ENCODE results near the gene S100A6. TPM values are rescaled to one million over a fixed set of nuclear protein-coding genes. Genes with fewer than 3 reads are reported as not detected.

S100A6 gene
- total RNA-seq, 1 experiment from 2014 or later = 1,633 TPM

GRCh38 chr1:153519242-153519641 is 16.5 kb downstream of the S100A6 start:
- Histone ChIP-seq H4K20me1 (ENCODE audit: insufficient read depth) (no peaks in the 10 kb centered on the region), H3K79me2 (ENCODE audit: insufficient read depth, low read length) (no peaks in the 10 kb centered on the region), H3K9ac (ENCODE audit: low read length) (no peak overlapping the region), H3K9me3 (ENCODE audit: control insufficient read depth in 1 of 2, insufficient read depth in 1 of 2, low read depth in 1 of 2, low read length in 2 of 2) (no peaks in the 10 kb centered on the region), H3K27ac (ENCODE audit: low read depth, low read length) (no peak overlapping the region), H2AFZ (ENCODE audit: low read depth, low read length, poor library complexity, severe bottlenecking) (no peak overlapping the region), H3K4me2 (ENCODE audit: low read length) (no peak overlapping the region), H3K27me3 (ENCODE audit: insufficient read depth, low read length) (no peaks in the 10 kb centered on the region), H3K4me1 (ENCODE audit: control insufficient read depth in 1 of 2, insufficient read depth in 2 of 2, low read length in 2 of 2) (peaks cover 29 to 43% of the 10 kb centered on the region in 2 experiments), H3K9me2 (ENCODE audit: insufficient read depth) (no peaks in the 10 kb centered on the region), H3K36me3 (ENCODE audit: control insufficient read depth in 1 of 2, insufficient read depth in 2 of 2, low read length in 2 of 2) (no peaks in the 10 kb centered on the region), H3K4me3 (replicated peaks in 1 of 2; ENCODE audit: low read depth in 1 of 2, low read length in 2 of 2) (no peak overlapping the region)
- DNase-seq (ENCODE audit: low read depth, low spot score) (no peak), ATAC-seq (no peak)
- RAD21 ChIA-PET (ENCODE audit: low non-redundant PET in 1 of 2, low total read pairs in 2 of 2, uncharacterized antibody in 2 of 2, unreplicated experiment in 2 of 2) = no interaction called here
- no TSS peak for BruUV-seq (replicated peaks)
- intact Hi-C loops (cut with micrococcal nuclease) = no loop called here
- POLR2A ChIA-PET = interaction anchor here (2.3 to 4.8 kb wide), 2 partner anchors 14 to 47 kb away, joined by 5 to 51 read pairs; partner anchors contain the start of gene S100A6
- CTCF ChIA-PET = interaction anchor here (2.7 kb wide), 1 partner anchor 13 kb away, joined by 20 read pairs; no protein-coding TSS in a partner anchor
- no peak for TF ChIP-seq RAD21 (IDR thresholded peaks at IDR 0.05; ENCODE audit: low read depth)

DNA sequence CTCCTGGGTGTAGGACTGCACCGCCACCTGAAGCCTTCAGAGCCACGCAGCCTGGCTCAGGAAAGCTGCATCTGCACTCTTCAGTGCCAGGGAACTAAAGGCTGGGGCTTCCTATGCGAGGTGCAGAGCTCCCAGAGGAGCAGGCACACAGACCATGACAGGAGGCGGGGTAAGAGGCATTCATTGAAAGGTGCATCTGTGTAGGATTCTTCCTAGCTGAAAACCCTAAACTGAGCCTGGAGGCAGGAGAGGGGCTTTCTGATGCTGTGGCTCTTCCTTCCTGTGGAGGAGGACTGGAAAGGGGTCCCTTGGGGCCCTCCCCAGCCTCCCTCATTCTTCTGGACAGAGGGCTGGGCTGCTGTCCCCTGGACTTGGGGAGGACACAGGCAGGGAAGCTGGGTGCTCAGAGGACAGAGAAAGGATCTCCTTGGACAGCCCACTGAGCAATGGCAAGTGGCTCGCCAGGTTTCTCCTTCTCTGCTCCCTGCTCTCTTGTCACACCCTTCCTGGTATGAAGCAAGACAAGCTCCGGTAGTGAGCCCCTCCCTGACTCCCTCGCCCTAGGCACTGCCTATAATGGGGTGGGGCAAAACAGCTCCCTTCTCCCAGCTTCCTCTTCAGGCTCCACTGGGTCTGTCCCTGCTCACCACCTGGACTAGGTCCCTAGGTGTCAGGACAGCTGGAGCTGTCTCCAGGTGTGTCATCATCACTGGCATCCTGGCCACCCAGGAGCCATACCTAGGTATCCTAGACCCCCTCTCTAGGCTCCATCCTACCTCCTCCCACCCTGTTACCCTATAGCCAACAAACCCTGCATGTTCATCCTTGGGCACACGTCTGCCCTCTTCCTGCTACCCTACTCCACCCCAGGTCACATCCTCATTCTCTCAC is 20.0 kb downstream of the S100A6 start:
- Histone ChIP-seq H3K79me2 (ENCODE audit: insufficient read depth, low read length) (no peaks in the 10 kb centered on the region), H3K27me3 (ENCODE audit: insufficient read depth, low read length) (no peaks in the 10 kb centered on the region), H3K9ac (ENCODE audit: low read length) (peak overlapping the region; percentile 57), H3K36me3 (ENCODE audit: control insufficient read depth in 1 of 2, insufficient read depth in 2 of 2, low read length in 2 of 2) (no peaks in the 10 kb centered on the region), H2AFZ (ENCODE audit: low read depth, low read length, poor library complexity, severe bottlenecking) (no peak overlapping the region), H3K4me2 (ENCODE audit: low read length) (peak overlapping the region; percentile 72), H3K27ac (ENCODE audit: low read depth, low read length) (peak overlapping the region; percentile 73), H3K9me3 (ENCODE audit: control insufficient read depth in 1 of 2, insufficient read depth in 1 of 2, low read depth in 1 of 2, low read length in 2 of 2) (no peaks in the 10 kb centered on the region), H4K20me1 (ENCODE audit: insufficient read depth) (no peaks in the 10 kb centered on the region), H3K9me2 (ENCODE audit: insufficient read depth) (no peaks in the 10 kb centered on the region), H3K4me1 (ENCODE audit: control insufficient read depth in 1 of 2, insufficient read depth in 2 of 2, low read length in 2 of 2) (peaks cover 33 to 70% of the 10 kb centered on the region in 2 experiments), H3K4me3 (replicated peaks in 1 of 2; ENCODE audit: low read depth in 1 of 2, low read length in 2 of 2) (peak overlapping the region in 1 of 2 experiments; percentile 24; a peak in 1 of 4 replicates)
- CTCF ChIA-PET = interaction anchor here (0.8 to 1.8 kb wide), 6 partner anchors 9 to 57 kb away, joined by 3 to 10 read pairs (median 4); no protein-coding TSS in a partner anchor
- ATAC-seq (peak; percentile 85), DNase-seq (ENCODE audit: low read depth, low spot score) (no peak)
- RAD21 ChIA-PET (ENCODE audit: low non-redundant PET in 1 of 2, low total read pairs in 2 of 2, uncharacterized antibody in 2 of 2, unreplicated experiment in 2 of 2) = interaction anchor here (0.6 to 1.5 kb wide), 6 partner anchors 51 to 271 kb away, joined by 3 to 6 read pairs (median 4); no protein-coding TSS in a partner anchor
- intact Hi-C loops (cut with micrococcal nuclease) = no loop called here
- POLR2A ChIA-PET = interaction anchor here (0.7 to 1.8 kb wide), 7 partner anchors 9 to 156 kb away, joined by 3 to 10 read pairs (median 4); partner anchors contain the start of genes ILF2 and S100A4
- TSS peak; percentile 74 for BruUV-seq (replicated peaks)
- TF ChIP-seq EZH2 (IDR thresholded peaks at IDR 0.05) (no peak), ZNF274 (IDR thresholded peaks at IDR 0.05; ENCODE audit: low read depth, low read length) (no peak), SRF (IDR thresholded peaks at IDR 0.05; ENCODE audit: low read depth) (no peak), POLR2AphosphoS5 (IDR thresholded peaks at IDR 0.05; ENCODE audit: low read depth, low read length) (peak; percentile 91), TCF7L2 (IDR thresholded peaks at IDR 0.05; ENCODE audit: borderline replicate concordance, extremely low read depth, insufficient read depth, insufficient read length) (no peak), CEBPB (IDR thresholded peaks at IDR 0.05; ENCODE audit: low read depth) (peak; percentile 94), EZH2phosphoT487 (IDR thresholded peaks at IDR 0.05; ENCODE audit: borderline replicate concordance) (no peak), CBX3 (IDR thresholded peaks at IDR 0.05; ENCODE audit: low read depth) (0 out of 2 replicates have a peak, but pooled peaks have one; percentile 41), SIN3A (IDR thresholded peaks at IDR 0.05; ENCODE audit: low read depth) (no peak), JUND (IDR thresholded peaks at IDR 0.05) (no peak)
- TF ChIP-seq, protein P1, sequence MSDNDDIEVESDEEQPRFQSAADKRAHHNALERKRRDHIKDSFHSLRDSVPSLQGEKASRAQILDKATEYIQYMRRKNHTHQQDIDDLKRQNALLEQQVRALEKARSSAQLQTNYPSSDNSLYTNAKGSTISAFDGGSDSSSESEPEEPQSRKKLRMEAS (IDR thresholded peaks at IDR 0.05) = no peak; the same call in 1 of the 2 replicates
- TF ChIP-seq, protein P2, sequence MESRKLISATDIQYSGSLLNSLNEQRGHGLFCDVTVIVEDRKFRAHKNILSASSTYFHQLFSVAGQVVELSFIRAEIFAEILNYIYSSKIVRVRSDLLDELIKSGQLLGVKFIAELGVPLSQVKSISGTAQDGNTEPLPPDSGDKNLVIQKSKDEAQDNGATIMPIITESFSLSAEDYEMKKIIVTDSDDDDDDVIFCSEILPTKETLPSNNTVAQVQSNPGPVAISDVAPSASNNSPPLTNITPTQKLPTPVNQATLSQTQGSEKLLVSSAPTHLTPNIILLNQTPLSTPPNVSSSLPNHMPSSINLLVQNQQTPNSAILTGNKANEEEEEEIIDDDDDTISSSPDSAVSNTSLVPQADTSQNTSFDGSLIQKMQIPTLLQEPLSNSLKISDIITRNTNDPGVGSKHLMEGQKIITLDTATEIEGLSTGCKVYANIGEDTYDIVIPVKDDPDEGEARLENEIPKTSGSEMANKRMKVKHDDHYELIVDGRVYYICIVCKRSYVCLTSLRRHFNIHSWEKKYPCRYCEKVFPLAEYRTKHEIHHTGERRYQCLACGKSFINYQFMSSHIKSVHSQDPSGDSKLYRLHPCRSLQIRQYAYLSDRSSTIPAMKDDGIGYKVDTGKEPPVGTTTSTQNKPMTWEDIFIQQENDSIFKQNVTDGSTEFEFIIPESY (IDR thresholded peaks at IDR 0.05; ENCODE audit: extremely low read depth, insufficient replicate concordance, low read length) = no peak

Measured in HCT116 (cell line).